Measurements from ENCODE around the gene CERS6.

- no peak for TF ChIP-seq POLR2AphosphoS5 (IDR thresholded peaks at IDR 0.05; ENCODE audit: borderline replicate concordance, low read depth, low read length)
- no peak for TF ChIP-seq EZH2 (IDR thresholded peaks at IDR 0.05)
- no peak for TF ChIP-seq FOXP2 (optimal IDR thresholded peaks at IDR 0.05; ENCODE audit: control extremely low read depth, extremely low read length, insufficient read depth)
Observed at GRCh38 chr2:168805615-168806014, 349.5 kb downstream of the CERS6 start.

All from SK-N-MC (cell line).